Chondrocyte (in vitro differentiated cells): ENCODE results near the gene RNH1. TPM values are rescaled to one million over a fixed set of nuclear protein-coding genes. Genes with fewer than 3 reads are reported as not detected.

Experiments used
- DNase-seq: peaks from one replicate; pipeline ENCODE4 v3.0.0; 2021; ENCODE audit warnings: mixed read lengths, low spot score
- H3K27ac Mint-ChIP-seq: one replicate; pipeline ENCODE4 v1.8.0; 2021; ENCODE audit warnings: mild to moderate bottlenecking, moderate library complexity, mixed read lengths; ENCODE audit not compliant: unreplicated experiment
- H3K27me3 Mint-ChIP-seq: 2 replicates; pipeline ENCODE4 v1.8.0; 2021; ENCODE audit warnings: low read depth, mixed read lengths
- H3K36me3 Mint-ChIP-seq: 2 replicates; pipeline ENCODE4 v1.8.0; 2021; ENCODE audit warnings: low read depth, mixed read lengths
- H3K4me1 Mint-ChIP-seq: 2 replicates; pipeline ENCODE4 v1.8.0; 2021; ENCODE audit warnings: low read depth, mild to moderate bottlenecking, mixed read lengths
- H3K4me3 Mint-ChIP-seq: one replicate; pipeline ENCODE4 v1.8.0; 2021; ENCODE audit warnings: mild to moderate bottlenecking, moderate library complexity, mixed read lengths; ENCODE audit not compliant: unreplicated experiment
- H3K9me3 Mint-ChIP-seq: 2 replicates; pipeline ENCODE4 v1.8.0; 2021; ENCODE audit warnings: low read depth, mixed read lengths
- total RNA-seq: library from RNA; stranded (reverse); gene quantifications from 3 replicates; pipeline ENCODE4 v1.2.1, GENCODE V29; 2021
- TF ChIP-seq, protein P1 (sequence below): fragments of 200-600 bp; sonication (generic); IDR thresholded peaks from 2 replicates; pipeline ENCODE4 v1.5.0; 2021; ENCODE audit warnings: antibody characterized with exemption, mild to moderate bottlenecking, moderate library complexity

RNH1 gene
- total RNA-seq, 1 donor from 2014 or later, result 166 TPM

DNA sequence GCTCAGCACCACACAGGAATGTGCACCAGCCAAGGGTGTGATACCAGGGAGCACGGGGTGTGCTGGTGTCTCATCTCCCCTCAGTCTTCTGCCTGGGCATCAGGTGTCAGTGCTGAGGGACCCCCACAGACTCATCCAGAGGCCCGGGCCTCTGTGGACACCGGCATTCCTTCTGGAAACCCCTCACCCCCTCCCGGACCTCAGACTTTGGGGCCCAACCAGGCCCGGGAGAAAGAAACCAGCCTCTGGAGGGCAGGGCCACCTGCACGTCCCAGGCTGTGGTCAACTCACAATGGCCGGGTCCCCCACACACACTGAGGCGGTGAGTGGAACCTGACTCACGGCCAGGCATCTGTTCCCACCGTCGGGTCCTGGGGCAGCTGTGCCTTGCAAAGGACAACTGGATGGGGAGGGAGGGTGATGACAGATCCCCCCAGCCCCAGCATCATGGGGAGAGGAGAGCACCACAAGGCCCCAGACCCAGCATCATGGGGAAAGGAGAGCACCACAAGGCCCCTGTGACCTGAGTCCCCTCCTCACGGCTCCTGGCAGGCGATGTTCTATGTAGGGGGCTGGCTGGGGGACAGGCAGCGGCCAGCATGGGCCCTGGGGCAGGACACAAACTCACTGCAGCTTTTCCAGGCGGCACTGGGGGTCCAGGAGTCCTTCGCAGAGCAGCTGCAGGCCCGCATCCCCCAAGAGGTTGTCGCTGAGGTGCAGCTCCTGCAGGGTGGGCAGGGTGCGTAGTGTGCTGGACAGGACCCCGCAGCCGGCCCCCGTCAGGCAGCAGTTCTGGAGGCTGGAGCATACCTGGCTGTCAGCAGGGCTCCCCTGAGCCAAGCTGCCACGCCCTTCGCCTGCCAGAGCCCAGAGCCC, 7.6 kb downstream of the RNH1 start:
- Mint-ChIP-seq H3K27ac (peak overlapping the region; percentile 27), H3K36me3 (peaks cover 32% of the 10 kb centered on the region)
- DNase-seq, result no peak

DNA sequence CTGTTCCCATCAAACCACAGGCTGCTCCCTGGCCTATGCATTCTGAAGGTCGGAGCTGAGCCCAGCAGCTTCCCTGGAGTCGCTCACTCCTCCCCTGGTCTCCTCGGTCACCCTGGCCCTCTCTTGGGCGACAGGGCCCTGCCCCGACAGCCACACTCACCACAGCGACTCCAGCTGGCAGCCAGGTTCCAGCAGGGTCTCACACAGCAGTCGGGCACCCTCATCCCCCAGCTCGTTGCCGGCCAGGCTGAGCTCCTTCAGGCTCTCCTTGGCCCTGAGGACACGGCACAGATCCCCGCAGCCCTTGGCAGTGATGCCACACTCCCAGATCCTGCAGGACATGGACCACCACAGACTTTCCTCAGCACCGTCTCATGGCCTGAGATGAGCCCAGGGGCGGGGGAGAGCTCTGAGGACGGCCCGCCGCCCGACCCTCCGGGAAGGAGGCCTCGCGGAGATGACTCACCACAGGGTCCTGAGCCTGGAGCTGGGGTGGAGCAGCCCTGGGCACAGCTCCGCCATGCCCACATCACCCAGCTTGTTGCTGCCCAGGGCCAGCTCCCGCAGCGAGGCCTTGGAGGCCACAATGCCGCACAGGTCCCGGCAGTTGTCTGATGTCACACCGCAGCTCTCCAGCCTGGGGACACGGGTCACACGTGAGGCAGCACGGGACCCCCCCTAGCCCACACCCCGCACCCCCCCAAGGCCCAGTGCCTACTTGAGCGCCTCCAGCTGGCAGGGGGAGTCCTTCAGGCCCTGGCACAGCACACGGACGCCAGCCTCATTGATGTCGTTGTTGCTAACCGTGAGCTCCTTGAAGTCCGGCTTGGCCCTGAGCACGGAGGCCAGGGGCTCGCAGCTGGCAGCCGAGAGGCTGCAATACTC, 8.5 kb downstream of the RNH1 start:
- no peaks in the 10 kb centered on the region for H3K27me3 Mint-ChIP-seq
- H3K36me3 Mint-ChIP-seq, result peaks cover 34% of the 10 kb centered on the region
- H3K9me3 Mint-ChIP-seq, result no peaks in the 10 kb centered on the region
- no peak overlapping the region for H3K4me3 Mint-ChIP-seq
- TF ChIP-seq, protein P1, sequence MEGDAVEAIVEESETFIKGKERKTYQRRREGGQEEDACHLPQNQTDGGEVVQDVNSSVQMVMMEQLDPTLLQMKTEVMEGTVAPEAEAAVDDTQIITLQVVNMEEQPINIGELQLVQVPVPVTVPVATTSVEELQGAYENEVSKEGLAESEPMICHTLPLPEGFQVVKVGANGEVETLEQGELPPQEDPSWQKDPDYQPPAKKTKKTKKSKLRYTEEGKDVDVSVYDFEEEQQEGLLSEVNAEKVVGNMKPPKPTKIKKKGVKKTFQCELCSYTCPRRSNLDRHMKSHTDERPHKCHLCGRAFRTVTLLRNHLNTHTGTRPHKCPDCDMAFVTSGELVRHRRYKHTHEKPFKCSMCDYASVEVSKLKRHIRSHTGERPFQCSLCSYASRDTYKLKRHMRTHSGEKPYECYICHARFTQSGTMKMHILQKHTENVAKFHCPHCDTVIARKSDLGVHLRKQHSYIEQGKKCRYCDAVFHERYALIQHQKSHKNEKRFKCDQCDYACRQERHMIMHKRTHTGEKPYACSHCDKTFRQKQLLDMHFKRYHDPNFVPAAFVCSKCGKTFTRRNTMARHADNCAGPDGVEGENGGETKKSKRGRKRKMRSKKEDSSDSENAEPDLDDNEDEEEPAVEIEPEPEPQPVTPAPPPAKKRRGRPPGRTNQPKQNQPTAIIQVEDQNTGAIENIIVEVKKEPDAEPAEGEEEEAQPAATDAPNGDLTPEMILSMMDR, result no peak
- H3K27ac Mint-ChIP-seq, result no peak overlapping the region
- DNase-seq, result no peak
- peaks cover 8% of the 10 kb centered on the region for H3K4me1 Mint-ChIP-seq

More for the DNA sequence above, 7.6 kb downstream of the RNH1 start:
- Mint-ChIP-seq H3K27me3 (no peaks in the 10 kb centered on the region), H3K4me3 (no peak overlapping the region), H3K9me3 (no peaks in the 10 kb centered on the region), H3K4me1 (peaks cover 11% of the 10 kb centered on the region)
- TF ChIP-seq, protein P1, result no peak

DNA sequence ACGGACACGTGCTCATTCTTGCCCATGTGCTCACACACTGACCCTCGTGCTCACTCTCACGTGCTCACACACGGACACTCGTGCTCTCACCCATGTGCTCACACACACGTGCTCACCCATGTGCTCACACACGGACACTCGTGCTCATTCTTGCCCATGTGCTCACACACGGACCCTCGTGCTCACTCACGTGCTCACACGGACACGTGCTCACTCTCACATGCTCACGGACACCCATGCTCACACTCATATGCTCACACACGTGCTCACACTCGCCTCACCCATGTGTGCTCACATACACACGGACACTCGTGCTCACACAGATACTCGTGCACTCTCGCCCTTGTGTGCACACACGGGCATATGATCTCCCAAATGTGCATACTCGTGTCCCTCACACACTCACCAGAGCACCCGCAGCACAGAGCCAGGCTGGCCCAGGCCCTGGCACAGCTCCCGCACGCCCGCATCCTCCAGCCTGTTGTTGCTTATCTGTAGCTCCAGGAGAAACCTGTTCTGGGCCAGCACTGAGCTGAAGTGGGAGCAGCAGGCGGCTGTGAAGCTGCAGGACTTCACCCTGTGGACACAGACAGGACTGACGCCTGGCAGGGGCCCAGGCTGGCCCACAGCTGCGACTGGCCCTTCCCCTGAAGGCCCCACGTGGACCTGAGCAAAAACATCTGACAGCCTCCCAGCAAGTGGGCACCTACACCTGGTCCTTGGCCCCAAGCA, 9.3 kb downstream of the RNH1 start:
- no peak for DNase-seq
- Mint-ChIP-seq H3K9me3 (no peaks in the 10 kb centered on the region), H3K4me1 (peaks cover 3% of the 10 kb centered on the region), H3K36me3 (peaks cover 34% of the 10 kb centered on the region), H3K27me3 (no peaks in the 10 kb centered on the region), H3K27ac (peak overlapping the region; percentile 63), H3K4me3 (no peak overlapping the region)
- TF ChIP-seq, protein P1, result no peak

DNA sequence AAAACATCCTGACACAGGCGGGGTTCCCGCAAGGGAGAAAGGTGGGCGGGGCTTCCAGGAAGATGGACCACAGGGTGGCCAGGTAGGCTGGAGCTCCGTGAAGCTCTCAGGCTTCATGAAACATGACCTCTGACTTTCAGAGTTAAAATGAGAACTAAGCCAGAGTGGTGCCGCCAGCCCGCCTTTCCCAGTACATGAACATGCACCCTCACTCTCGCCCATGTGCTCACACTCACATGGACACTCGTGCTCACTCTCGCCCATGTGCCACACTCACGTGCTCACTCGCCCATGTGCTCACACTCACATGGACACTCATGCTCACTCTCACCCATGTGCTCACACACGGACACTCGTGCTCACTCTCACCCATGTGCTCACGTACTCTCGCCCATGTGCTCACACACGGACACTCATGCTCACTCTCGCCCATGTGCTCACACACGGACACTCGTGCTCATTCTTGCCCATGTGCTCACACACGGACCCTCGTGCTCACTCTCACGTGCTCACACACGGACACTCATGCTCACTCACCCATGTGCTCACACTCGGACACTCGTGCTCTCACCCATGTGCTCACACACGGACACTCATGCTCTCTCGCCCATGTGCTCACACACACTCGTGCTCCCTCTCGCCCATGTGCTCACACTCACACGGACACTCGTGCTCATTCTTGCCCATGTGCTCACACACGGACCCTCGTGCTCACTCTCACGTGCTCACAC, 10.0 kb downstream of the RNH1 start:
- peak overlapping the region; percentile 27 for H3K27ac Mint-ChIP-seq
- TF ChIP-seq, protein P1, result no peak
- H3K36me3 Mint-ChIP-seq, result peaks cover 34% of the 10 kb centered on the region
- peaks cover 3% of the 10 kb centered on the region for H3K4me1 Mint-ChIP-seq
- DNase-seq, result no peak
- no peaks in the 10 kb centered on the region for H3K9me3 Mint-ChIP-seq
- H3K27me3 Mint-ChIP-seq, result no peaks in the 10 kb centered on the region
- H3K4me3 Mint-ChIP-seq, result no peak overlapping the region
